Fibroblast of skin of right quadriceps (primary cell): ENCODE measurements around the gene HLCS.

Experiments
- DNase-seq: peaks from one replicate; pipeline ENCODE4 v3.0.0-alpha.2; 2013

Gene HLCS

DNA sequence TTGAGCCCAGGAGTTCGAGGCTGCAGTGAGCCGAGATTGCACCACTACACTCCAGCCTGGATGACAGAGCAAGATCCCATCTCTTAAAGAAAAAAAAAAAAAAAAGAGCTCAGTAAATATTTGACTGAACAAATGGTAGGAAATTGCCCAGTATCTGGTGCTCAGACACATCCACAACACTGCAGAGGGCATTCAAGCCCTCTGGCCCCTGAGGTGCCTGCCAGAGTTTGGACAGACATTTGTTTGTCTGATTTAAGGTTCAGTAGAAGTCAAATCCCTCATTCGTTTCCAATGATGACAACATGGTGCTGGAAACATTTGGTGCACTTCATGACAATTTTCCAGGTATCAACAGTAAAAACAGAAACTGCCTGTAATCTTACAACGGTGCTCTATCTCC is 86.6 kb downstream of the HLCS start:
- no peak for DNase-seq

DNA sequence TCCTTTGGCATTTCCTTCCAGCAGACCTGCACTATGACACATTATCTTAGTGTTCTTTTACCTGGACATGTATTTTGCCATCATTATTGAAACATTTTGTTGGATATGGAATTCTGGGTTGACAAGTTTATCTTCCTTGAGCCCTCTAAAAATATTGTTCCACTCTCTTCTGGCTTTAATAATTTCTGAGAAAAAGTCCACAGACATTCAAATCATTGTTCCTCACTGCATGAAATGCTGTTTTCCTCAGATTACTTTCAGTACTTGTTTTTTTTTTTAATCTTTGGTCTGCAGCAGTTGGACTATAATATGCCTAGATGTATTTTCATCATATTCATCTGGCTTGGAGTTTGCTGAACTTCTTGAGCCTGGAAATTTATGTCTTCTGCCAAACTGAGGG is 88.7 kb downstream of the HLCS start:
- no peak for DNase-seq

DNA sequence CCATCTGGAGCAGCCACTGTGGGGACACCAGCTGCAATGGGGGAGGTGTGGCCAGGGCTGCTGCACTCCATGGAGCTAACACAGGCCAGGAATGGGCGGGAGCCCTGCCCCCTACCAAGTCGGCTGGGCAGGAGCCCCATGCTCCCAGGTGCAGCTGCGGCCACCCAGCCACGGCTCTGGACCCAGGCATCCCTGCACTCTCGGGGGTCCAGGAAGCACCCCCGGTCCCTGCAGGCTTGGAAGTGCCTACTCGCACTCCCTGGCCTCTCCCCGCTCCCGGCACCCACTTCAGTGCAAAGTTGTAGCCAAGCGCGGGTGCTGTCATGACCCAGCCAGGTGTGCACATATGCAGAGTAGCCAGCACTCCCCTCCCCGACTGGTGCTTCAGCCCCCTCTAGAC is 91.8 kb downstream of the HLCS start:
- DNase-seq: no peak

DNA sequence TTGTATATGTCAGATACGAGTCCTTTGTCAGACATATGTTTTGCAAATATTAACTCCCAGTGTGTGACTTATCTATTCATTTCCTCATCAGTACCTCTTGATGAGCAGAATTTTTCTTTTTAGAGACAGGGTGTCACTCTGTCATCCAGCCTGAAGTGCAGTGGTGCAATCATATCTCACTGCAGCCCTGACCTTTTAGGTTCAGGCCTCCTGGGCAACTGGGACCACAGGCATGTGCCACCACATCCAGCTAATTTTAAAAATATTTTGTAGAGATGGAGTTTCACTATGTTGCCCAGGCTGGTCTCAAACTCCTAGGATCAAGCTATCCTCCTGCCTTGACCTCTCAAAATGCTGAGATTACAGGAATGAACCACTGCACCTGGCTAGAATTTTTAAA is 93.0 kb downstream of the HLCS start:
- no peak for DNase-seq

DNA sequence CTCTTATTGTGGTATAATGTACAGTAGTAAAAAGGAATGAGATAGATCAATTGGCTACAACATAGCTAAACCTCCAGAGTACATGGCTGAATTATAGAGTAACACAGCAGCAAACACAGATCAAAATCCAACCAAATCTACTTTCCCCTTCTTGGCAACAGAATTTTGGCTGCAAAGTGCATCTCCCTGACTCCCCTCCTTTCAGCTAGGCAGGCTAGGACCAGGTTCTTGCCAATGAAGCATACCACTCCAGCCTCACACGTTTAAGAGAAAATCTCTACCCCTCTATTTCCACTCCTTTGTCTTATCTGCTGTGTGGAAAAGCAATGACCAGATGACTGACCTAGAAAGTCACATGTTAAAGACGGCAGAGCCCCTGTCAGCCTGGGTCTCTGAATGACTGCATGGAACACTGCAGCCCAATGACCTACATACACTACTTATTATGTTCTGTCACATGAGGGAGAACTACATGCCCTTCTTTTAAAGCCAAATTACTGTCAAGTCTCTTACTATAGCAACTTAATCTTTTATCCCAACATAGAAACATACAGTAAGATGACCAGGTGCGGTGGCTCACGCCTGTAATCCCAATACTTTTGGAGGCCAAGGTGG is 99.1 kb downstream of the HLCS start:
- no peak for DNase-seq

DNA sequence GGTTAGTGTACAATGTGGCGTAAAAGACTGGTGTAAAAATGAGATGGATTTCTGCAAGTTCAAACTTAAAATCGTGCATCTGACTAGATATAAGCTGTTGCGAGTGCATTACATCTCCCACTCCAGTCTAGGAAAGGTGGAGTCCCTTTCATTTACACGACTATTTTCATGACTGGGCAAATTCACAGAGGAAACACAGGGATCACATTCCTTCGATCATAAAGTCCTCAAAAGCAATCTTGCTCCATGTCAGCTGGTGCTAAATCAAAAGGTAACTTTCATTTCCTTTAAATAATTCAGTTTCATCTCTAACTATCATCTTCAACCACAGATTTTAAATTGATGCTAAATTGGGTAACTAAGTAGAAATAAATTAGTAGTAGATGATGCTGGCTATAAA is 100.0 kb downstream of the HLCS start:
- DNase-seq: peak; percentile 45

DNA sequence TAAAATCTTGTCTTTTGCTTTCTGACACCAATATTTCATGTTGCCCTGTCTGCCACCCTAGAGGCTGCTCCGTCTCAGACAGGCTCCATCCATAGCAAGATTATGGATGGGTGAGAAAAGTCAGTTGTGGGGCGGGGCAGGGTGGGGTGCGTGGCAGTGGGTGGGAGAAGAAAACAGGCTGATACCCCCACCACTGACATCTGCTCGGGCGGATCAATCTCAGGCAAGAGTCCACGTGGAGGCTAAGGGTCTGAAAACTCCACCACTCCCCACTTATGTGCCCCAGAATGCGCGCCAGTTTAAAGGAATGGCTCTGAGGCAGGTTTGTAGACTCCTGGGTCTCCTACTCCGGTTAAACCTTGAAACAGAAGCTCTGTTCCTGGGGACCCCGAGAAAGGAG is 101.5 kb downstream of the HLCS start:
- no peak for DNase-seq

DNA sequence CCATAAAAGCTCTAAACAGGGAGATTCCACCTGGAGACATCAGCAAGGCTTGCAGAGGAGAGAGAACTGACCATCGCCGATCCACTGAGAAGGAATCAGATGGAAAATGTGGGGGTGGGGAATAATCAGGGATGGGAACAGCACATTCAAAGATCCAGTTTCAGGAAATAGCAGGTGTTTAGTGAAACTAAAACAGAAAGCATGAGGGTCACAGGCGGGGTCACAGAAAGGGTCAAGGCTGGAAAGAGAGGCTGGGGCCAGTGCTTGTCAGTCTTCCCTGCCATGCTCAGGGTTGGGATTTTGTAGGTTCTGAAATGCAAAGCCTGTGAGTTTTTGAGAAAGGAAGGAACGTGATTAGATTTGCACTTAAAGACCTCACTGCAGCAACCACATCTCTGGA is 103.2 kb downstream of the HLCS start:
- DNase-seq: no peak

DNA sequence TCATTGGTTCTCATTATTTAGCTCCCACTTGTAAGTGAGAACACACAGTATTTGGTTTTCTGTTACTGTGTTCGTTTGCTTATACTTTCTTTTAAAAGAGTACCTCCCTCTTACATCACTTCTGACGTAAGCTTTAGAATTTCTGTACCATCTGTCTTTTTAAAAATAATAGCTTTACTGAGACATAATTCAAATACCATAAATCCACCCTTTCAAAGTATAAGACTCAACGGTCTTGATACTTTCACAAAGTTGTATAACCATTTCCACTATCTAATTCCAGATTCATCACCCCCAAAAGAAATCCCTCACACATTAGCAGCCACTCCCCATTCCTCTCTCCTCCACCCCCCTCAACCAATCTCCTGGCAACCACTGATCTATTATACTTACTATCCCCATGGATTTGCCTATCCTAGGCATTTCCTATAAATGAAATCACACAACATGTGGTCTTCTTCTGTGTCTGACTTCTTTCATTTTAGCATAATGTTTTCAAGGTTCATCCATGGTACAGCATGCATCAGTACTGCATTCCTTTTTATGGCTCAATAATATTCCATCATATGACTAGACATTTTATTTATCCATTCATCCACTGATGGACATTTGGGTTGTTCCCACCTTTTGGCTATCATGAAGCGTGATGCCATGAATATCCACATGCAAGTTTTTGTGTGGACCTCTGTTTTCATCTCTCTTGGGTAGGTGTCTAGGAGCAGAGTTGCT is 104.7 kb downstream of the HLCS start:
- DNase-seq: peak; percentile 66

DNA sequence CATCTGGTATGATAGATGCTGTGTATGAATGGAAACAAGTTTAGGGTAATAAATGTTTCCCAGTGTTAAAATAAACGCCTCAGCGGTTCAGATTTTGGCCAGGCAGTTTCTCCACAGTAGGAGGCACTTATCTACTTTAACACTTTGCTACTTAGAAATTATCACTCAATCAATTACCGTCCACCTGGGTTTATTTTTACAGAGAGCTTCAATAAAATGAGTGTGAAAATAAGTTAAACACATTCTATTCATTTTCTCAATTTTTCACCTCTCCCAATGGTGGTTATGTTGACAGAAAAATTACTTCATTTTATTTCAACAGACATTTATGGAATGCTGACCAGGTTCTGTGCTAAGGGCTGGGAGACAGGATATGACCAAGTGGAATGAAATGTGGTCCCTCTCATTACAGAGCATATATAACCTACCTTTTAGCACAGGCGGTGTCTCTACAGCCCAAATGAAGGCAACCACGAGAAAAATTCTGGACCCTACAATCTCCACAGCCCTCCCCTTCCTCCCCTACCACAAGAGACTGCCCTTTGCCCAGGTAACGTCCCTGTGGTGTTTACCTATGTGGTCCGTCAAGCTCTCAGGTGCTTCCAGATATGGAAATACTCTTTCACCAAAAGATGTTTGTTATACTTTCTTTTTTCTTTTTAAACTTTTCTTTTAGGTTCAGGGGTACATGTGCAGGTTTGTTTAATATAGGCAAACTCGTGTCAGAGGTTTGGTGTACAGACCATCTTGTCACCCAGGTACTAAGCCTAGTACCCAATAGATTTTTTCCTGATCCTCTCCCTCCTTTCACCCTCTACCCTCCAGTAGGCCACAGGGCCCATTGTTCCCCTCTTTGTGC is 105.5 kb downstream of the HLCS start:
- peak; percentile 88 for DNase-seq

DNA sequence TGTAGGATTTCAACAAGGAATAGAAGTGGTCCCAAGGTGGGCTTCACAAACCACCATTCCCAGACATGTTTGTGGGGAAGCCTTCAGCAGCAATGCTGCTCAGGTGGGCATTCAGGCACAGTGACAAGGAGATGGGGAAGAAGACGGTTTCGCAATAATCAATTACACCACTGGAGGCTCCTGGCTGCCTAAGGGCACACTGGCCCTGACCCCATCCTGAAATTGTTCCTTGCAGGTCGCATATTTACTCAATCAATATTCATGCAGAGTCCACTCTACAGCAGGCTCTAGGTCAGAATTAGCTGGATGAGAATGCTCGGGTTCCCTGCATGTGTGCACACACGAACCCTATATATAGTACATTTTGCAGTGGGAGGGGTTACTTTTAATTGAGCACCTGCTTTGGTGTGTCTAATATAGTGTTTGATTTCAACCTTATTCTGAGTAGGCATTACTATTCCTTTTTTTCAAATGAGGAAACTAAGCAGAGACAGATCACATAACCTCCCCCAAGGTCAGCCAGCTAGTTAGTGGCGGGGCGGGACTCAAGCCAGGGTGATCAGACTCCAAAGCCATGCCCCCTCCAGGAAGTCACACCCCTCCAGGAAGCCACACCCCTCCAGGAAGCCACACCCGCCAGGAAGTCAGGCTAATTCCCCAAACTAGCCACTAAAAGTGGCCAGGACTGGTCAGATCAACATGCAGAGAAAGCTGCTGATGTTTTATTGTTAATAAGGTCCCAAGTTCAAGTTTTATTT is 106.5 kb downstream of the HLCS start:
- DNase-seq: peak; percentile 48

DNA sequence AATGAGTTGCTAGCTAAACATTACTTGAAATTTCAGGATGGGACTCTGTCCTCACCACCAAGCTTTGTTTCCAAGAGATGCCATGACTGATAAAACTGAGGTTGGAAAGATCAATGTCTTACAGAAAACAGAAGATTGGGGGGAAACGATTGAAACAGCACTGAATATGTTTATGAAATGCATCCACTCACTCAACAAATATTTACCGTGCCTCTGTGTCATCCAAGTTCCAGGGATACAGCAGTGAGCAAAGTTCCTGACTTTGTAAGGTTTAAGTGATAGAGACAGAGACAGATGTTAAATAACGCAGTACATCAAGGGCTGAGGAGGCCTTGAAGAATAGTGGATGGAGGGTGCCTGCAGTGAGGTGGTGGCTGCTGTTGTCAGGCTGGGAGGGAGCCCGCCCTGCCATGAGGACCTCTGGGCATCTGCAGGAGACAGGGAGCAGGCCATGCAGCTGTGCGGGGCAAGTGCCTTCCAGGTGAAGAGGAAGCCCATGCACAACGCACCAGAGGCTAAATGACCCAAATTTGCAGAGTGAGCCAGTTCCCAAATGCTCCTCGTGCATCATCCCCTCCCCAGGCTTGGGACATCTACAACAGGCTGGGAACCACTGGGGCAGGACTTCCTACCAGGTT is 108.0 kb downstream of the HLCS start:
- peak; percentile 37 for DNase-seq

DNA sequence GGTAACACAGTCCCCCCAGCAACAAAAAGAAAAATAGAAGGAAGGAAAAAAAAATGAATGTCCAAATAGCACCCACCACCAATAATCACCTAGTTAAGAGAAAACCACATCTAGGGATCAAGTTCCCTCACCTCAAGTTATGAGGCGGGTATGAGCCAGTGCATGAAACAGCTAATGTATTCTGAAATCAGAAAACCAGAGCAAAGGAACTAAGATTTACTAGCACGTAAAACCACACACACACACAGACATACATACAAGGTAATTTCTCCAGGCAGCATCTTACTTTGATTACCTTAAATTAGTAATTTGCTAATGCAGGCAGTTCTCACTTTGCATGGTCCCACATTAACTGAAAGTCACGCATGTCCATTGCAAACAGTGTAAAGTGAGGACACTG is 109.8 kb downstream of the HLCS start:
- no peak for DNase-seq

DNA sequence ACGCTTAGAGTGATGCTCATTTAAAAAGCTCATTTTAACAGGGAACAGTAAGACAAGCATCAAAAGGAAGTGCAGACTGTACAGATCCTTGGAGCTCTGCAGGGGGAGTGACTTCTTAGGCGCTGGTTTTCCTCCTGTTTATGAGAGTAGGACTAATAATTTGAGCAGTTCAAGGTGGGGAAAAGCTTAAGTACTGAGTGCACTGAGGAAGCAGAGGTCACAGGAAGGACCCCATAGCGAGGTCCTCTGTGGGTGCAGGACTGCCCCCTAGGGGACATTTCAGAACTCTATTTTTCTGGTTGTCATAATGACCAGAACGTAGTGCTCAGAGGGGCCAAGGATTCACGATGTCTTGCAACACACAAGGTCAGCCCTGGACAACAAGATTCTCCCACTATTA is 112.1 kb downstream of the HLCS start:
- peak; percentile 35 for DNase-seq

DNA sequence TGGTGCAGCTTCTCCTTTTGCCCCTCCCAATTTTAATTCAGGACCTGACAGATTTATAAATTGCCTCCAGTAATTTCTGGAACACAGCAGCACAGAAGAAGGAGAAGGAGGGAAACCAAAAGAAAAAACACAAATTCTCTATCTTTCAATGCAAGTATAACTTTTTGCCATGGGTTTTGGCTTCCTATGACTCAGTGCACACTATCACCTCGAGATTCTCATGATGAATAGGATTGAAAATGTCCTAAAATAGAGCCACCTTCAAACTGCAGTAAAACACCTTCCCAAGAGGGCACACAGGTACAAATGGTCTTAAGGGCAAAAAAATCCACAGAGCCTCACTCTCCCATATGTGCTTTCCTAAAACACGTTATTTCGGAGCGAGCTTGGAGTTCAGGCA is 113.6 kb downstream of the HLCS start:
- DNase-seq: no peak

DNA sequence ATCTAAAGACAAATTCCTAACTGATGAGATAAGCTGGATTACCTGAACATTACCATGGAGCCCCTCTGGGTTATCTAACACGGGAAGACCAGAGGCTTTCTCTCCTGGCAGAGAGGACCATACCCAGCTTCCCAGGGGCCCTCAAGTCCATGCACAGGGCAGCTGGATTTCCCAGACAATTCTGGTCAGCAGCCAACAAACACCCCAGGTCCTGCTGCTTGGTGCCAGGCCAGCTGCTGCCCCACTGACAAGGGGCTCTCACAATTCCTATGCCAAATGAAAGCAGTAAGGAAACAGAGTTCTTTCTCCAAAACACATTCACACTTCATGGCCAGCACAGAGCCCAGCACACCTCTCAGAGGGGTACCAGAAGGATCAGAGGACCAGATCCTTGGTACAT is 114.2 kb downstream of the HLCS start:
- DNase-seq: no peak

DNA sequence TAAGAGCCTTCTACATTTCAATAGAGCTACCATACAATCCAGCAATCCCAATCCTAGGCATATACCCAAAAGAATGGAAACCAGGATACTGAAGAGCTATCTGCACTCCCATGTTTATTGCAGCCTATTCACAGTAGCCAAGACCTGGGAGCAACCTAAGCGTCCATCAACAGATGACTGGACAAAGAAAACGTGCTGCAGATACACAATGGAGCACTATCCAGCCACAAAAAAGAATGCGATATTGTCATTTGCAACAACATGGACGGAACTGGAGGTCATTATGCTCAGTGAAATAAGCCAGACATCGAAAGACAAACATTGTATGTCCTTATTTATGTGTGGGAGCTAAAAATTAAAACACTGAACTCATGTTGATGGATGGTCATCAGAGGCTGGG is 115.3 kb downstream of the HLCS start:
- DNase-seq: no peak

DNA sequence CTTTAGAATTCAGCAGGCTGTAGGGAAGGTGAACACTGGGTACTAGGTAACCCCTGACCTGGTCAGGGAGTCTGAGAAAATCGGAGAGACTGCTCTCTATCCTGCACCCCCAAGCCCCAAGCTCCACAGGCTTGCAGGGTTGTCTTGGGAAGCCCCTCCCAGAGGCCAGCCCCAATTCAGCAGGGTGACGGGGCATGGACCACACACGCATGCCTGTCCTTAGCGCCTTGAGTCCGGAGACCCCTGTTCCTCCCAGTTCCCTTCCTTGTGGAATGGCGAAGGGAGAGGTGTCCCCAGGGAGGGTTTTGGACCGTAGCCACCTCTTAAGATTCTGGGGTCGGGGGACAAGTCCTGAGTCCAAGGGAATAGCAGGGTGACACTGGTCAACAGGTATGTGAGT is 116.1 kb downstream of the HLCS start:
- no peak for DNase-seq

DNA sequence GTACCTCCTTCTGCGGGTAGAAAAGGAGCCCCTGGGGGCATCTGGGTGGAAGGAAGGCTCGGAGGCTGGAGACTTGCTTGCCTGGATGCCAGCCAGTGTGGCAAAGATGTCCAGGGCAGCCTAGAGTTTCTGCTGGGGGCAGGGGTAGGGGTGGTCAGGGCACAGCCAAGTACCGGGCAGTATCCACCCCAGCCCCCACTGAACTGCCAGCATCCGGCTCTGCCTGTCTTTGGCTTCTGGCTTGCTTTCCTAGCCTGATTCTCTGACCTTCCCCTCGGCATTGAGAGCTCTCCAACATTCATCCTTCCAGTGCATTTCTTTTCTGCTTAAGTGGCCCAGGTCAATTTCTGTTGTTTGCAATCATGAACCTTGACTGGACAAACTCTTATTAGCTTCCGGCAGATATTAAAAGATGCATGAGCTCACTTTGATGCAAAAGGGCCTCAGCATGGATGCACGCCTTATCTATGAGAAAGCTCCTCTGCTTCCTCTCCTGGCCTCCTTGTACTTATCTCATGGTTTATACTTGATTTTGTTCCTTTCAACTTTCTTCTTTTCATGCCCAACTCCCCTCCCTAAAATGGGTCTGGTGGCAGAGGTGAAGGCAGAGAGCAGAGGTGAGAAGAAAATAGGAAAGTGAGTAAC is 116.9 kb downstream of the HLCS start:
- no peak for DNase-seq

DNA sequence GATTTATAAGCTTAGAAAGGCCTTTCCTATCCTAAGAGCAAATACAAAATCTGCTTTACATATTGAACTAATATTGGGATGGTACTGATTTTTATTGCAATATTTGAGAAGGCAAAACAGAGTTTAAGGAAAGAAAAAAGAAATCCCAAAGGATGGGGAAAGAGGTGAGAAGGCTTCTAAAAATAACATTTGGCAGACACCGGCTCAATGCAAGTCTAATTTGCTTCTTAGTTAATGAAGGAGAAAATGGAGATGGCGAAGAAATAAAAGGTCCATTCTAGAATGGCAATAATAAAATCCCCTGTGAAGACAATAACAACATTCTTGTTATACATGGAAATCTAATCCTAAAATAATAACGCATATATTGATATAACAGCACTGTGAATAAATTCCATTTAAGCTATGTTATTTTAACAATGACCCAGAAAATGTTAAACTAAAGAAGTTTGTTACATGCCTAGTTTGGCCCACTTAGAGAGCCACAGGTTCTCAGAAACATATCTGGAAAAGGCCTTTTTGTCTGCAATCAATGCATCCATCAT is 117.7 kb downstream of the HLCS start:
- no peak for DNase-seq

DNA sequence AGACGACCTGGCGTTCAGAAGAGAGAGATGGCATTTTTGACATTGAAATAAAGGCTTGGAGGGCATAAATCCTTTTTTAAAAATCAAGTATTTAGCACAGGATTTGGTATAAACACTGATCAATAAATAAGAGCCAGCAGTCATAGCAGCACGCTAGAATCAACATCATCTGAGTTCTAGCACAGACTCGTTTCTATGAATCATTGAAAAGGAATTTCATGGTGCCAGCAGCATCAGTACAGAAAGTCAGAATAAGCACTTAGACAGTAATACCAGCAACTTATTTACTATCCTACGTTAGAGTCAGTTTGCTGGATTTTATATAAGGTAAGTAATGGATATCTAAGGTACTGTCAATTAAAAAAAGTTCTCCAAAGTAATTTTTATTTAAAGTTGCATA is 119.3 kb downstream of the HLCS start:
- peak; percentile 79 for DNase-seq

DNA sequence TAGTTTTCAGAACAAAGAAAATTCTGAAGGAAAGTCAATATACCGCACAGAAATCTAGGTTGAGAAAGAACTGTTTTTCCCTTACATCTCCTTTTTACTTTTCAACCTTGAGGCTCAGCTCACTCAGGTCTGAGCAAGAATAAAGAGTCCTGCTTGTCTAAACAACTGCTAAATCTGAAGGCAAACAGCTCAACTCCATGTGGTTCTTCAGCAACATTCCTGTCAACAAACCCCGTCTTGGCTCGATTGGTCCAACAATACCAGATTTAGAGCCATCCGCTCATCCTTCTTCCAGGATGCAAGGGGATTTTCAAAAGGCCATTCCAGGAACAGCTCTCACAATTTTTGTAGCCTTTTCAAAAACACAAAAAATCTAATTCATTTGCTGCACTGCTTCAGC is 119.8 kb downstream of the HLCS start:
- no peak for DNase-seq
